Measurements from ENCODE around the gene CLDN15.

The CLDN15 gene

DNA sequence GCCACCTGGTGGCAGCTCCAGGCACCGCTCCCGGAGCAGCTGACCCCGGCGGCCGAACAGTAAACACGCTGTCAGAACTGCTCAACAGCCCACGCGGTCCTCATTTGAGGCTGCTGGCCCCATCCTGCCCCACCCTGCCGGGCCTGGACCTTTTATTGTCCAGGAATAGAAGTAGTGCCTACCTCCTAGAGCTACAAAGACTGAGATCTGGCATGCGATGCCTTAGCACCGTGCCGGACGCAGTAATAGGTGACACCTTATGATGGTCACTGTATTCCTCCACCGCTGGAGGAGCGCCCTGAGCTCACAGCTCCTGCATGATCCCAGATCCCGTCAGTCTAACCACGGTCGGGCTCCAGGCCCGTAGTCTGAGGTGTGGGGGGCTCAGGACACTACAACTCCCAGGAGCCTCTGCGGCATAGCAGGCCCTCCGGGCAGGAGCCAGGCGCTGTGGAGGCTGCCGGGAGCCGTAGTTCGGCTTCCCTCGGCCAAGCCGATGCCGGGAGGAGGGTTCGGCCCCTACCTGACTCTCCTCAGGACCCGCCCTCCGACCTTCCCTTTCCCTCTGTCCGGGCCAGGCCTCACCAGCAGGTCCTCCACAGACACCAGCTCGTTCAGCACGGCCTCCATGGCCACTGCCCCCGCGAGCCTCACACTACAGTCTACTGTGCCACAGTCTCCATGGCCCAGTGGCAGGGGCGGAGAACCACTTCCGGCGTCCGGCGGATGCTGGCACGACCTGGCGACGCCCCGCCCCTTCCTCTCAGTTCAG lies 7.0 kb upstream of the CLDN15 start, which contains the start of gene FIS1:
Gene FIS1 (minus strand): TSS at position 707 of the 772 bp plus-strand sequence. CDS start 77 bp downstream, at position 630.
- DNase-seq (ENCODE audit: low read depth, low spot score) = peak; percentile 97

GRCh38 chr7:101243646-101244374 lies 6.2 kb upstream of the CLDN15 start:
- DNase-seq (ENCODE audit: low read depth, low spot score) = no peak

GRCh38 chr7:101241443-101242349 lies 4.1 kb upstream of the CLDN15 start:
- DNase-seq (ENCODE audit: low read depth, low spot score) = no peak

GRCh38 chr7:101241015-101241363 lies 3.4 kb upstream of the CLDN15 start:
- DNase-seq (ENCODE audit: low read depth, low spot score) = no peak

GRCh38 chr7:101240226-101241014 lies 2.8 kb upstream of the CLDN15 start:
- DNase-seq (ENCODE audit: low read depth, low spot score) = no peak

DNA sequence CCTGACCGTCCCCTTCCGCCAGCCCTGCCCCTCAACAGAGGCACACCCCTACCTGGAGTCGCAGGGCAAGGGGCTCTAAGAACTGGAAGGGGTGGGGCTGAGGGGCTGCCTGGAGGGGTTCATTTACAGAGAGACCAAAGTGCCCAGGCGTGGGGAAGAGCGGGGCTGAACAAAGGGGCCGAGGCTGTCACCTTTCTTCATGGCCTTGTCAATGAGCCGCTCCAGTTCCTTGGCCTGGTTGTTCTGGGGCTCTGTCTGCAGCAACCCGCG lies 2.3 kb upstream of the CLDN15 start:
- DNase-seq (ENCODE audit: low read depth, low spot score) = no peak

- no peak for DNase-seq (ENCODE audit: low read depth, low spot score)
These were observed 1.8 kb upstream of the CLDN15 start for GRCh38 chr7:101239191-101239950.

GRCh38 chr7:101238226-101239182 lies 902 bp upstream of the CLDN15 start:
- no peak for DNase-seq (ENCODE audit: low read depth, low spot score)

DNA sequence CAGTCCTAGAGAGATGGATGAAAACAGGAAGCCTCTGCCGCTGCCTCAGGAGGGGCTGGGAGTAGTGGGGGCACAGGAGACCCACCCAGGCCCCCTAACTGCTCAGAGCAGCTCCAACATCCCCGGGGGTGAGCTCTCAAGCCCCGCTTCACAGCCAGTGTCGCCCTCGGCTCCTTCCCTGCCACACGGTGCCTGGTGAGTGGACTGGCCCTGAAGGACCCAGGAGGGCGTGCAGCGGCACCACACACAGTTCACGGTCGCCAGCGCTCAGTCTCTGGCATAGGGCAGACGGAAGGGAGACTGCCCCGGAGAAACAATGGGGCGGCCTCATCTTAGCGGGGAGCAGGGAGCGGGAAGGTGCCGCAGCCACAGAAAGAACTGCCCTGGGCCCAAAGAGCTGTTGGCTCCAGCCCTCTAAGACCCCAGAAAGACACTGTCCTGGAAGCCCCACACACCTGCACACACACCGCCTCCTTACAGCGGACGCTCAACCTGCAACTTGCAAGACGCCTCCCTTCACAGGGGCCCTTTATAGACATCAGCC lies 1.2 kb downstream of the CLDN15 start:
- DNase-seq (ENCODE audit: low read depth, low spot score) = no peak

- DNase-seq (ENCODE audit: low read depth, low spot score) = no peak
These were observed 2.1 kb downstream of the CLDN15 start for GRCh38 chr7:101235522-101235921.

GRCh38 chr7:101235050-101235449 lies 2.6 kb downstream of the CLDN15 start:
- no peak for DNase-seq (ENCODE audit: low read depth, low spot score)

- no peak for DNase-seq (ENCODE audit: low read depth, low spot score)
These were observed 3.0 kb downstream of the CLDN15 start for GRCh38 chr7:101234636-101235035.

DNA sequence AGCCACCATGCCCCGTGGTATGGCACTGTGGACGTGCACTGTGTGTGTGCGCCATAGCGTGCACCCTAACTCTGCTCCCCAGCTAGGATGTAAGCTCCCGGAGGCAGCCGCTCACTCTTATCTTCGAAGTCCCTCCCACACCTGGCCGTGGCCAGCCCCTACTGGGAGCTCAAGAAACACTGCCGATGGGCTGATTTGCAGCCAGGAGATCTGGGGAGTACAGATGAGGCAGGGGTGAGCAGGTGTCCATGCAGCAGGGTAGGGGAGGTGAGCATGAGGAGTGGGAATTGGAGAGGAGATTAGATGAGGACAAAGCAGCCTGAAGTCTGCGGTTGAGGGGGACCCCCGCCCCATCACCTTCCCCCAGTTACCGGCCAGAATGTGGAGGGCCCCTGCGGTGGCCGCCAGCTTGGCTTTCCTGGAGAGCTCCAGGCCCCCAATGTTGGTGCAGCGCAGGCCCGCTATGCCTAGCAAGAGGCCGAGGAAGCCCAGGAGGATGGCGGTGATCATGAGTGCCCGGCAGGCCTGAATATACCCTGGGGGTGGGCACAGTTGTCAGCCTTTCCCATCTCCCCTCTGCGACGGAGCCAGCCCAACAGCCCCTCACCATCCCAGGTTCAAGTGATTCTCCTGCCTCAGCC lies 3.6 kb downstream of the CLDN15 start:
- no peak for DNase-seq (ENCODE audit: low read depth, low spot score)

GRCh38 chr7:101232141-101232850 lies 5.3 kb downstream of the CLDN15 start:
- peak; percentile 24 for DNase-seq (ENCODE audit: low read depth, low spot score)

GRCh38 chr7:101231644-101232043 lies 6.0 kb downstream of the CLDN15 start:
- no peak for DNase-seq (ENCODE audit: low read depth, low spot score)

- DNase-seq (ENCODE audit: low read depth, low spot score) = no peak
These were observed 10.9 kb downstream of the CLDN15 start for GRCh38 chr7:101226721-101227120.

DNA sequence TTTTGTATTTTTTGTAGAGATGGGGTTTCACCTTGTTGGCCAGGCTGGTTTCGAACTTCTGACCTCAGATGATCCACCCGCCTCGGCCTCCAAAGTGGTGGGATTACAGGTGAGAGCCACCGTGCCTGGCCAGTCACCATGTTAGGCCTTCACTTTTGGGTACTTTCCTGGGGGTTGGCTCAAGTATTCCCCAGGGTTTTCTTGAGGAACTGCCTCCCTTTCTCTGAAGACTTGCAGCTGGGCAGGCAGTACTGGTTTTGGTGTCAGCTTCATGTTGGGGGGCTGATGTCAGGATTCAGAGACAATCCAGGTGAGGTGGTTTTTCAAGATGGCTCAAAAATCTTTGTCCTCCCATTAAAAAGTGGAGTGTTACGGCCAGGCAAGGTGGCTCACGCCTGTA lies 12.0 kb downstream of the CLDN15 start:
- DNase-seq (ENCODE audit: low read depth, low spot score) = no peak

- DNase-seq (ENCODE audit: low read depth, low spot score) = no peak
These were observed 14.1 kb downstream of the CLDN15 start for GRCh38 chr7:101223528-101223927.
